Stimulated activated CD8-positive, alpha-beta memory T cell treated with anti-CD3 and anti-CD28 coated beads, Interleukin-4, amount 100 ng/mL, for 24 hours (primary cell): ENCODE results near the gene RALGAPA2.

Source experiments
- DNase-seq: peaks from one replicate; pipeline ENCODE4 v3.0.0-alpha.2; 2020; ENCODE audit warnings: low read depth

The RALGAPA2 gene

GRCh38 chr20:20536240-20536933, 176.1 kb downstream of the RALGAPA2 start:
- no peak for DNase-seq

- DNase-seq = no peak
These were observed 177.4 kb downstream of the RALGAPA2 start for GRCh38 chr20:20535051-20535450.

GRCh38 chr20:20531283-20531682, 181.2 kb downstream of the RALGAPA2 start:
- no peak for DNase-seq

GRCh38 chr20:20530428-20531151, 181.9 kb downstream of the RALGAPA2 start:
- DNase-seq = no peak

- no peak for DNase-seq
These were observed 182.8 kb downstream of the RALGAPA2 start for GRCh38 chr20:20529597-20529996.

- no peak for DNase-seq
These were observed 183.6 kb downstream of the RALGAPA2 start for GRCh38 chr20:20528861-20529260.

GRCh38 chr20:20527661-20528060, 184.8 kb downstream of the RALGAPA2 start:
- no peak for DNase-seq

- no peak for DNase-seq
These were observed 186.7 kb downstream of the RALGAPA2 start for GRCh38 chr20:20525756-20526155.

- no peak for DNase-seq
These were observed 187.2 kb downstream of the RALGAPA2 start for GRCh38 chr20:20525214-20525613.

GRCh38 chr20:20524756-20525155, 187.7 kb downstream of the RALGAPA2 start:
- DNase-seq = no peak

- DNase-seq = no peak
These were observed 190.7 kb downstream of the RALGAPA2 start for GRCh38 chr20:20521736-20522135.

GRCh38 chr20:20520776-20521175, 191.7 kb downstream of the RALGAPA2 start:
- DNase-seq = no peak

- DNase-seq = no peak
These were observed 193.2 kb downstream of the RALGAPA2 start for GRCh38 chr20:20519269-20519668.

- no peak for DNase-seq
These were observed 194.2 kb downstream of the RALGAPA2 start for GRCh38 chr20:20518263-20518662.

- no peak for DNase-seq
These were observed 195.1 kb downstream of the RALGAPA2 start for GRCh38 chr20:20517296-20517695.

GRCh38 chr20:20513720-20514119, 198.7 kb downstream of the RALGAPA2 start:
- DNase-seq = no peak

- DNase-seq = no peak
These were observed 206.9 kb downstream of the RALGAPA2 start for GRCh38 chr20:20505554-20505953.

GRCh38 chr20:20503777-20504530, 208.5 kb downstream of the RALGAPA2 start:
- no peak for DNase-seq

GRCh38 chr20:20501128-20501527, 211.3 kb downstream of the RALGAPA2 start:
- no peak for DNase-seq

GRCh38 chr20:20500312-20500711, 212.1 kb downstream of the RALGAPA2 start:
- no peak for DNase-seq

- no peak for DNase-seq
These were observed 213.0 kb downstream of the RALGAPA2 start for GRCh38 chr20:20499439-20499838.

GRCh38 chr20:20498076-20498861, 214.2 kb downstream of the RALGAPA2 start:
- DNase-seq = no peak
